Naive thymus-derived CD8-positive, alpha-beta T cell (primary cell): ENCODE measurements around the gene C6. TPM values are rescaled to one million over a fixed set of nuclear protein-coding genes. Genes with fewer than 3 reads are reported as not detected.
"Not testable (repeated sequence)": the region's sequence is repeated elsewhere in the genome, so short reads cannot be mapped to it uniquely, and the experiment has no call there.

Experiments
- ATAC-seq, 2 donors: fragments of 150-1000 bp; cut with Tn5 transposase in 1 of 2; sonication (Bioruptor Pico), chemical (Tn5 transposase) in 1 of 2; 1 replicate in 1 of 2; 2 replicates in 1 of 2; pipeline ENCODE4 v1.10.0; 2021; ENCODE audit warnings: mild to moderate bottlenecking in 2 of 2, moderate library complexity in 2 of 2
- POLR2A ChIA-PET: fragments of 350-600 bp; sonication (Branson Sonifier 250); formaldehyde crosslinking; loops from one replicate; lab custom pipeline; 2021; ENCODE audit warnings: antibody characterized with exemption; lab: Charles Lee
- DNase-seq, 10 donors: peaks; one replicate each; pipeline versions ENCODE4 v3.0.0 to v3.0.0-alpha.2; 2020 to 2022
- H3K27ac Mint-ChIP-seq, 10 donors: one replicate each; pipeline ENCODE4 v1.8.0; 2020 to 2022; ENCODE audit warnings: mild to moderate bottlenecking in 10 of 10, mixed read lengths in 10 of 10, moderate library complexity in 4 of 10, inconsistent platforms in 1 of 10
- H3K27me3 Mint-ChIP-seq, 5 donors: one replicate each; pipeline ENCODE4 v1.8.0; 2021 to 2022; ENCODE audit warnings: mixed read lengths in 5 of 5
- H3K36me3 Mint-ChIP-seq, 3 donors: one replicate each; pipeline ENCODE4 v1.8.0; 2020 to 2022; ENCODE audit warnings: mixed read lengths in 3 of 3, mild to moderate bottlenecking in 2 of 3, inconsistent platforms in 1 of 3
- H3K4me1 Mint-ChIP-seq, 4 donors: one replicate each; pipeline ENCODE4 v1.8.0; 2021 to 2022; ENCODE audit warnings: mixed read lengths in 4 of 4
- H3K4me3 Mint-ChIP-seq, 10 donors: one replicate each; pipeline ENCODE4 v1.8.0; 2020 to 2022; ENCODE audit warnings: mild to moderate bottlenecking in 10 of 10, mixed read lengths in 10 of 10, moderate library complexity in 6 of 10, inconsistent platforms in 1 of 10
- H3K9me3 Mint-ChIP-seq, 9 donors: one replicate each; pipeline ENCODE4 v1.8.0; 2020 to 2022; ENCODE audit warnings: mixed read lengths in 9 of 9, mild to moderate bottlenecking in 3 of 9, inconsistent platforms in 1 of 9, moderate library complexity in 1 of 9
- polyA plus RNA-seq, 3 donors: library from polyadenylated mRNA; unstranded; fragments of 300-500 nt; fragmentation: Illumina TruSeq; gene quantifications; one replicate each; pipeline ENCODE4 v1.2.3, GENCODE V29; 2021
- total RNA-seq, 8 experiments: library from RNA in 2 of 8; stranded (reverse) in 2 of 8; gene quantifications; one replicate each; pipeline ENCODE4 v1.2.3 and lab custom pipeline; 2021 to 2026

The C6 gene
- total and polyA plus RNA-seq, 5 experiments from 2014 or later, result not detected

DNA sequence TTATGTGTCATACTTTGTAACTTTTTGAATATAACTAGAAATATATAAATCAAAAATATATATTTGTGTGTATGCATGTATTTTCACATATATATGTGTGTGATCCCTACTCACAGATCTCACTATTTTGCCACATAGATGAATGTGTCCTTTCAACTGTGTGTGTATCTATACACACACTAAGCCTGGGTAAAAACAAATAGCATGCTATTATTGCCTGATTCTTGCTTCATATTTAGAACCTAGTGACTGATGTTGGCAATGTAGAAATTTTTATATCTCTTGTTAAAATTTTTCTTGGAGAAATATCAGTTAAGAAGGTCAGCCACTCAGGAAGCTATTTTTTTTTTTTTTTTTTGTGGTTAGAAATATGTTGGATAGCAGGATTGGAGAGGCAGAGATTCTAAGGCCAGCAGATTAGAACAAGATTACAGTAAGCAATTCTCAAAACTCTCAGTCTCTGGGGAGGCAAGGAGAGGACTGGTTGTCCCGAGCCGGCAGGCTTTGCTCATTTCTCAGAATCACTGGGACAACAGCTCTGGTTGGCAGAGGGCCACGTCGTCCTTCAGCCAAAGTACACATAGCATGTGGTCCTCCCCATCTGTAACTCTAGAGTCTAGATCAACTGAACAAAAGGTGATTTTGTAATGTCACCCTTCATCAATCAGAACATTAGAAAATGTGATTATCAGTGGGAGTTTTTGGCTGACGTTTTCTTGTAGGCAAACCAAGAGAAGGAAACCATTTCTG lies 19.7 kb downstream of the C6 start:
- DNase-seq (no peak), ATAC-seq (no peak)
- H3K36me3 Mint-ChIP-seq, result no peaks in the 10 kb centered on the region
- POLR2A ChIA-PET, result no interaction called here
- no peak overlapping the region for H3K4me3 Mint-ChIP-seq
- H3K4me1 Mint-ChIP-seq, result no peaks in the 10 kb centered on the region
- no peaks in the 10 kb centered on the region for H3K27me3 Mint-ChIP-seq
- peaks cover 0 to 8% (median 3%) of the 10 kb centered on the region in 9 donors for H3K9me3 Mint-ChIP-seq
- no peak overlapping the region for H3K27ac Mint-ChIP-seq

DNA sequence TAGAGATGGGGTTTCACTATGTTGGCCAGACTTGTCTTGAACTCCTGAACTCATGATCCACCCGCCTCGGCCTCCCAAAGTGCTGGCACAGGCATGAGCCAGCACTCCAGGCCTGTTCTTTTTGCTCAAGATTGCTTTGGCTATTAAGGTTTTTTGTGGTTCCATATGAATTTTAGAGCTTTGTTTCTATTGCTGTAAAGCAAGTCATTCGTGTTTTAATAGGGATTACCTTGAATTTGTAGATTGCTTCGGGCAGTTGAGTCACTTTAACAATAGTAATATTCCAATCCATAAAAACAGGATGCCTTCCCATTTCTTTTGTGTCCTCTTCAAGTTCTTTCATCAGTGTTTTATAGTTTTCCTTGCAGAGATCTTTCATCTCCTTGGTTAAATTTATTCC lies 22.1 kb downstream of the C6 start:
- H3K4me1 Mint-ChIP-seq, result no peaks in the 10 kb centered on the region
- POLR2A ChIA-PET, result no interaction called here

GRCh38 chr5:41186143-41186542 lies 27.2 kb downstream of the C6 start:
- no peaks in the 10 kb centered on the region for H3K4me1 Mint-ChIP-seq
- DNase-seq, result no peak
- no peak overlapping the region for H3K27ac Mint-ChIP-seq
- peaks cover 0 to 3% (median 0%) of the 10 kb centered on the region in 9 donors for H3K9me3 Mint-ChIP-seq
- H3K27me3 Mint-ChIP-seq, result no peaks in the 10 kb centered on the region
- H3K4me3 Mint-ChIP-seq, result no peak overlapping the region
- no peak for ATAC-seq
- POLR2A ChIA-PET, result no interaction called here
- H3K36me3 Mint-ChIP-seq, result no peaks in the 10 kb centered on the region

More for the DNA sequence above, 22.1 kb downstream of the C6 start:
- no peak overlapping the region for H3K27ac Mint-ChIP-seq
- no peaks in the 10 kb centered on the region for H3K36me3 Mint-ChIP-seq
- no peak overlapping the region for H3K4me3 Mint-ChIP-seq
- DNase-seq (no peak), ATAC-seq (no peak)
- peaks cover 0 to 8% (median 3%) of the 10 kb centered on the region in 9 donors for H3K9me3 Mint-ChIP-seq
- H3K27me3 Mint-ChIP-seq, result no peaks in the 10 kb centered on the region

DNA sequence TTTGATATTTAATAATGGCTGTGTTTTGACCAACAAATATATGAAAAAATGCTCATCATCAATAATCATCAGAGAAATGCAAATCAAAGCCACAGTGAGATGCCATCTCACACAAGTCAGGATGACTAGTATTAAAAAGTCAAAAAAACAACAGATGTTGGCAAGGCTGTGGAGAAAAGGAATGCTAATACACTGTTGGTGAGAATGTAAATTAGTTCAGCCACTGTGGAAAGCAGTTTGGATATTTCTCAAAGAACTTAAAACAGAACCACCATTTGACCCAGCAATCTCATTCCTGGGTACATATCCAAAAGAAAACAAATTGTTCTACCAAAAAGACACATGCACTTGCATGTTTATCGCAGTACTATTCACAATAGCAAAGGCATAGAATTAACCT lies 30.0 kb downstream of the C6 start:
- DNase-seq, H3K9me3 Mint-ChIP-seq, H3K36me3 Mint-ChIP-seq, POLR2A ChIA-PET, H3K4me1 Mint-ChIP-seq, H3K27ac Mint-ChIP-seq, H3K27me3 Mint-ChIP-seq, H3K4me3 Mint-ChIP-seq, ATAC-seq: not testable (repeated sequence)

GRCh38 chr5:41182666-41183065 lies 30.7 kb downstream of the C6 start:
- DNase-seq (no peak), ATAC-seq (no peak)
- peaks cover 0 to 2% (median 0%) of the 10 kb centered on the region in 9 donors for H3K9me3 Mint-ChIP-seq
- H3K4me3 Mint-ChIP-seq, result no peak overlapping the region
- POLR2A ChIA-PET, result no interaction called here
- no peaks in the 10 kb centered on the region for H3K27me3 Mint-ChIP-seq
- H3K4me1 Mint-ChIP-seq, result no peaks in the 10 kb centered on the region
- no peaks in the 10 kb centered on the region for H3K36me3 Mint-ChIP-seq
- H3K27ac Mint-ChIP-seq, result no peak overlapping the region

- H3K27ac Mint-ChIP-seq, result no peak overlapping the region
- no peaks in the 10 kb centered on the region for H3K27me3 Mint-ChIP-seq
- H3K4me3 Mint-ChIP-seq, result no peak overlapping the region
- ATAC-seq (no peak), DNase-seq (no peak)
- POLR2A ChIA-PET, result no interaction called here
- H3K9me3 Mint-ChIP-seq, result peaks cover 0 to 2% (median 0%) of the 10 kb centered on the region in 9 donors
- no peaks in the 10 kb centered on the region for H3K4me1 Mint-ChIP-seq
- no peaks in the 10 kb centered on the region for H3K36me3 Mint-ChIP-seq
These were observed 31.4 kb downstream of the C6 start for GRCh38 chr5:41181691-41182564.

- Mint-ChIP-seq H3K9me3 (peaks cover 0 to 14% (median 0%) of the 10 kb centered on the region in 9 donors), H3K27me3 (peaks cover 0 to 5% (median 0%) of the 10 kb centered on the region in 5 donors), H3K36me3 (no peaks in the 10 kb centered on the region), H3K27ac (no peak overlapping the region), H3K4me1 (no peaks in the 10 kb centered on the region), H3K4me3 (no peak overlapping the region)
- ATAC-seq, result no peak
- no peak for DNase-seq
- POLR2A ChIA-PET, result no interaction called here
These were observed 36.4 kb downstream of the C6 start for GRCh38 chr5:41176952-41177351.

- Mint-ChIP-seq H3K4me1 (no peaks in the 10 kb centered on the region), H3K36me3 (no peaks in the 10 kb centered on the region), H3K27me3 (peaks cover 0 to 5% (median 0%) of the 10 kb centered on the region in 5 donors), H3K27ac (no peak overlapping the region), H3K4me3 (no peak overlapping the region), H3K9me3 (peaks cover 0 to 14% (median 0%) of the 10 kb centered on the region in 9 donors)
- DNase-seq, result no peak
- POLR2A ChIA-PET, result no interaction called here
- no peak for ATAC-seq
These were observed 41.3 kb downstream of the C6 start for GRCh38 chr5:41172012-41172411.

- POLR2A ChIA-PET, result no interaction called here
These were observed 52.1 kb downstream of the C6 start for GRCh38 chr5:41161271-41161670.

GRCh38 chr5:41157272-41157894 lies 55.9 kb downstream of the C6 start:
- no peak overlapping the region for H3K27ac Mint-ChIP-seq
- DNase-seq, result no peak
- H3K4me1 Mint-ChIP-seq, result no peaks in the 10 kb centered on the region
- no peak overlapping the region for H3K4me3 Mint-ChIP-seq
- H3K9me3 Mint-ChIP-seq, result peaks cover 0 to 6% (median 0%) of the 10 kb centered on the region in 9 donors
- H3K27me3 Mint-ChIP-seq, result peaks cover 0 to 2% (median 0%) of the 10 kb centered on the region in 5 donors
- POLR2A ChIA-PET, result no interaction called here
- no peaks in the 10 kb centered on the region for H3K36me3 Mint-ChIP-seq
- no peak for ATAC-seq

More at GRCh38 chr5:41161271-41161670, 52.1 kb downstream of the C6 start:
- no peak for DNase-seq
- no peaks in the 10 kb centered on the region for H3K4me1 Mint-ChIP-seq
- no peak for ATAC-seq
- H3K36me3 Mint-ChIP-seq, result no peaks in the 10 kb centered on the region
- no peak overlapping the region for H3K4me3 Mint-ChIP-seq
- peaks cover 0 to 7% (median 0%) of the 10 kb centered on the region in 9 donors for H3K9me3 Mint-ChIP-seq
- peaks cover 0 to 3% (median 0%) of the 10 kb centered on the region in 5 donors for H3K27me3 Mint-ChIP-seq
- H3K27ac Mint-ChIP-seq, result no peak overlapping the region

DNA sequence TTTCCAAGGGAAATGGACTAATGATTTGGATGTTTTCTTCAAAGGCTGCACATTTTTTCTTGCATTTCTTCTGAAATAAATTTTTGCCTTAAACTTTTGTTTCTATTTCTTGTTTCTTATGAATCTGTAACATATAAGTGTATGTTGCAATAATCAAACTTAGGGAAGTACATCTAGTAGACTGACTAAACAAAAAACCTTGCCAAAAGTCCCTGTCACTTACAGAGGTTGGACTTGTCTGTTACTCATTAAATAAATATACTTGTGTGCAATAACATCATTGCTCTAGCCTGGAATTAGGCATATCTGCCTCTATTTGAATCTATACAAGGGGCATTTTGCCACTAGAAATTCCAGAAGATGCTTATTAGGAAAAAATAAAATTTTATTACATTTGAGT lies 56.6 kb downstream of the C6 start:
- no peak overlapping the region for H3K4me3 Mint-ChIP-seq

DNA sequence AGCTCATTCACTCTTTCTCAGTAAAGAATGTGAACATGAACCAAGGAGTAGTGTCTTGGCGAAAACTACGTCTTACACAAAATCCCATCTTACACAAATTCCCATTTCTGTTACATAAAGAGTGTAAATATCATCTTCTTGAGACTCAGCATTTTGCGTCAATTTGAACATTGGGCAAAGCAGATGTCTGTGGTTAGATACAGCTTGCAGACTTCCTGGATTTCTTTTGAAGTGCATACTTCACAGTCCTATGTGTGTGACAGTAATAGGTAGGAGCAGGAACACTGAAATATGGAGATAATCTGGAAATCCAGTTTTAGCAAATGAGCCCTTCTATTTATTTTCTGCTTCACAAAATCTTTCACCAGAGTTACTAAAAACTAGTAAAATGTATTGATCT lies 58.8 kb downstream of the C6 start:
- POLR2A ChIA-PET, result no interaction called here
- H3K9me3 Mint-ChIP-seq, result peaks cover 0 to 6% (median 0%) of the 10 kb centered on the region in 9 donors
- no peaks in the 10 kb centered on the region for H3K4me1 Mint-ChIP-seq
- H3K27ac Mint-ChIP-seq, result no peak overlapping the region
- H3K36me3 Mint-ChIP-seq, result no peaks in the 10 kb centered on the region
- DNase-seq (no peak), ATAC-seq (no peak)
- no peak overlapping the region for H3K4me3 Mint-ChIP-seq
- H3K27me3 Mint-ChIP-seq, result peaks cover 0 to 8% (median 3%) of the 10 kb centered on the region in 5 donors

More for the DNA sequence above, 56.6 kb downstream of the C6 start:
- H3K27me3 Mint-ChIP-seq, result peaks cover 0 to 2% (median 0%) of the 10 kb centered on the region in 5 donors
- ATAC-seq (no peak), DNase-seq (no peak)
- H3K4me1 Mint-ChIP-seq, result no peaks in the 10 kb centered on the region
- no peaks in the 10 kb centered on the region for H3K36me3 Mint-ChIP-seq
- POLR2A ChIA-PET, result no interaction called here
- H3K9me3 Mint-ChIP-seq, result peaks cover 0 to 6% (median 0%) of the 10 kb centered on the region in 9 donors
- H3K27ac Mint-ChIP-seq, result no peak overlapping the region

GRCh38 chr5:41151564-41151963 lies 61.8 kb downstream of the C6 start:
- Mint-ChIP-seq H3K27me3 (peaks cover 0 to 8% (median 3%) of the 10 kb centered on the region in 5 donors), H3K36me3 (no peaks in the 10 kb centered on the region), H3K9me3 (peaks cover 0 to 6% (median 0%) of the 10 kb centered on the region in 9 donors), H3K4me3 (no peak overlapping the region), H3K4me1 (no peaks in the 10 kb centered on the region), H3K27ac (no peak overlapping the region)
- POLR2A ChIA-PET, result no interaction called here
- ATAC-seq, result no peak
- DNase-seq, result no peak
